HG02973 (cell line): ENCODE results near the gene ZC3H12A.
"Not testable (repeated sequence)": the region's sequence is repeated elsewhere in the genome, so short reads cannot be mapped to it uniquely, and the experiment has no call there.

Experiments
- ATAC-seq: cut with Tn5 transposase; IDR thresholded peaks from one replicate; pipeline ENCODE4 v1.9.1; 2021; ENCODE audit warnings: moderate library complexity; ENCODE audit not compliant: unreplicated experiment

The ZC3H12A gene

DNA sequence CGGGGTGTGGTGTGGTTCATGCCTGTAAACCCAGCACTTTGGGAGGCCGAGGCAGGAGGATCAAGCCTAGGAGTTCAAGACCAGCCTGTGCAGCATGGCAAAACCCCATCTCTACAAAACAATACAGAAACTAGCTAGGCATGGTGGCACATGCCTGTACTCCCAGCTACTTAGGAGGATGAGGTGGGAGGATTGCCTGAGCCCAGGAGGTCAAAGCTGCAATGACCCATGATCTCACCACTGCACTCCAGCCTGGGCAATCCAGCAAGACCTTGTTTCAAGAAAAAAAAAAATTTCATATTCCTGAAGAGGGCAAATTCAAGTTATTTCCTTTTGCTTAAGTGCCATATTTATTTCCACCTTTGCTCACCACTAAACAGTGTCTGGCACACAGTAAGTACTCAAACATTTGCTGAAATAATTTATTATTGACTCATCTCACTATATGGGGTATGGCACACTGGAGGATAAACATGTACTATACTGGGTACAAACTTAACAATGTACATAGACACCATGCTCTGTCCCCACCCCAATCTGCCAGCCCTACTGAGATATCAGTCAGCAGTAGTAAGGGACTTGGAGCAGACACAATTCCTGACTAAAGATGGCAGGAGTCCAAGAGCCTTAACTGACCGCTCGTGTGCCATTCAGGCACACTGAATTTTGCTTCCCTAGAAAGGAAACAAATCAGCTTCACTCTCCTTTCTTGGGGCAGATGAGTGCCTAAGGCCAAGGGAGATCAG is 24.7 kb downstream of the ZC3H12A start:
- no peak for ATAC-seq

DNA sequence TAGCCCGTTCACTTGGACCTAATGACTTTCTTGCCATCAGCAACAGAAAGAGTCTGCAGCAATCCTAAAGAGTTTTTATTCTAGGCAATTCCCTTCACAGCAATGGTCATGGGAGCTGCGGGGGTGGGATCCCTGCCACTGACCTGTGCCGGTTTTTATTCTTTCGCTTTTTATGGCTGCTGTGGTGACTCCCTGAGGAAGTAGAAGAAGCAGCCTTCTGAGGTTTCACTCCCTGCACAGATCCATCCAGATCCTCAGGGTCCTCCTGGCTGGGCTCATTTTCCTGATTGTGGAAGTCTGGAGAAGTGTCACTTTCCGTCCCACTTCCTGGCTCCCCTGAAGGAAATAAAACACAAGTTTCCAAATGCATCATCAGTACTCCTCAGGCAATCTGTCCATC is 27.3 kb downstream of the ZC3H12A start:
- no peak for ATAC-seq

DNA sequence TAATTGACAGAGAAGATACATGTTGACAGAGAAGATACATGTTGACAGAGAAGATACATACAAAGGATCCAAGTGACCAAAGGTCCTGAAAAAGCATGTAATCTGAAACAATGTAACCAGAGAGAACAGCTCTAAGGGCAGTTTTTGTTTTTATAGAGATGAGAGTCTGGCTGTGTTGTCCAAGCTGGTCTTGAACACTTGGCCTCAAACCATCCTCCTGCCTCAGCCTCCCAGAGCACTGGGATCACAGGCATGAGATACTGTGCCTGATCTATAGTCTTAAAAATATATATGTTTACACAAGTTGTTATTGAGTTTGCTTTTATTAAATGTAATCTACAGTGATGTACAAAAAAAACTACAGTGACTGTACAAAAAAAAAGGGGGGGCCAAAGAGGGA is 27.7 kb downstream of the ZC3H12A start:
- no peak for ATAC-seq

DNA sequence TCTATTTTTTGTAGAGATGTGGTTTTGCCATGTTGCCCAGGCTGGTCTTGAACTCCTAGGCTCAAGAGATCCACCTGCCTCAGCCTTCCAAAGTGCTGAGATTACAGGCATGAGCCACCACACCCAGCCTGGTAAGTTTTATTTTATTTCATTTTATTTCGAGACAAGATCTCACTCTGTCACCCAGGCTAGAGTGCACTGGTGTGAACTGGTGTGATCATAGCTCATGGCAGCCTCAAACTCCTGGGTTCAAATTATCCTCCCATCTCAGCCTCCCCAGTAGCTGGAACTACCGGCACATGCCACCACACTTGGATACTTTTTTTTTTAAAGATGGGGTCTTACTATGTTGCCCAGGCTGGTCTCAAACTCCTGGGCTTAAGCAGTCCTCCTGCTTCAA is 28.4 kb downstream of the ZC3H12A start:
- not testable (repeated sequence) for ATAC-seq

DNA sequence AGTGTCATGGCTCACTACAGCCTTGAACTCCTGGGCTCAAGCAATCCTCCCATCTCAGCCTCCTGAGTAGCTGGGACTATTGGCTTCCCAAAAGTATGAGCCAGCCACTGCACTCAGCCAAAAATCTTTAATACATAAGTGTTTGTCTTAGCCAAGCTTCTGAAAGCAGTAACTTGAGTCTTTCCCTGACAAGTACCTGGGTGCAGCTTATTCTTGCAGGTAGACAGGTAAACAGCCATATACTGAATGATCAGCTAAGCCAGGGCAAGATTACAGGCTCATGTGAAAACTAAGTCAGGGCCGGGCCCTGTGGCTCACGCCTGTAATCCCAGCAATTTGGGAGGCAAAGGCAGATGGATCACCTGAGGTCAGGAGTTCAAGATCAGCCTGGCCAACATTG is 32.4 kb downstream of the ZC3H12A start:
- no peak for ATAC-seq

DNA sequence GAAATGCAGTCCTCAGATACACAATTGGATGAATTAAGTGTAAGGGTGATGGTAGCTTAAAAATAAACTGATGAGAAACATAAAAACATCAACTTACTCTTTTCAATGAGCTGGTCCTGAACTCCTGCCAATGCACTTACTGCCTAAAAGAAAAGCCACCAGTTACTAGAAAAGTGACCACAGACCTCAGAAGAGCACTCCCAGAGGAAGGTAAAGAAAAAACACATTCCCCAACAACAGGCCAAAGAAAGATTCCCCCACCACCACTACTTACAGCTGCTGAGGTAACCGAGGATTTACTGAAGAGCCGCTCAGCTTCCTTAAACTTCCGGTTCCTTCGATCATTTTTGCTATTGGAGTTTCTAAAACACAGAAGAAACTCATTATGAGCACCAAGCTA is 34.8 kb downstream of the ZC3H12A start:
- ATAC-seq, result no peak

DNA sequence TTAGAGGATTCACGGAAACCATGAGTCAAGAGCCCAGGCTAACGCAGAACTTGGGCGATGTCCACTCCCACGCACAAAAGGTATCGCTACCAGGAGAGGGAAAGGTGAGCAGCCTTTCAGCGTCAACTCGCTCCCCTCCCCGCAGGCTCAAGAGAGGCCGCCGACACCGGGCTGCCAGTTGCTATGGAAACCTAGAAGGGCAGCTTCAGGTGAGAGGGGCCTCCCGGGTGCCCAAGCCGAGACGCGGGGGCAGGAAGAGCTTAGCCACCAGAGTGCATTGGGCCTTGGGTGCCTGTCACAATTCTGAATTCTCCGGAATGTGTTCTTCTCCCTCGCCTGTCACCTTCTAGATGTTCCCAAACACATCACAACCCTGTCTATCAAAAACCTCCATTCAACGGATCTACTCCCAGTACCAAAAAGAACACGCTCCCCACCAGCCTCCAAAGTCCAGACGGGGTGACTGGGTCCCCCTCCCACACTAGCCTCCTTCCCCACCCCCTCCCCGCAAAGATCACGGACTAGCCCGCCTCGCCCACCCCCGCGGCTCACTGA is 39.5 kb downstream of the ZC3H12A start:
- ATAC-seq, result no peak

DNA sequence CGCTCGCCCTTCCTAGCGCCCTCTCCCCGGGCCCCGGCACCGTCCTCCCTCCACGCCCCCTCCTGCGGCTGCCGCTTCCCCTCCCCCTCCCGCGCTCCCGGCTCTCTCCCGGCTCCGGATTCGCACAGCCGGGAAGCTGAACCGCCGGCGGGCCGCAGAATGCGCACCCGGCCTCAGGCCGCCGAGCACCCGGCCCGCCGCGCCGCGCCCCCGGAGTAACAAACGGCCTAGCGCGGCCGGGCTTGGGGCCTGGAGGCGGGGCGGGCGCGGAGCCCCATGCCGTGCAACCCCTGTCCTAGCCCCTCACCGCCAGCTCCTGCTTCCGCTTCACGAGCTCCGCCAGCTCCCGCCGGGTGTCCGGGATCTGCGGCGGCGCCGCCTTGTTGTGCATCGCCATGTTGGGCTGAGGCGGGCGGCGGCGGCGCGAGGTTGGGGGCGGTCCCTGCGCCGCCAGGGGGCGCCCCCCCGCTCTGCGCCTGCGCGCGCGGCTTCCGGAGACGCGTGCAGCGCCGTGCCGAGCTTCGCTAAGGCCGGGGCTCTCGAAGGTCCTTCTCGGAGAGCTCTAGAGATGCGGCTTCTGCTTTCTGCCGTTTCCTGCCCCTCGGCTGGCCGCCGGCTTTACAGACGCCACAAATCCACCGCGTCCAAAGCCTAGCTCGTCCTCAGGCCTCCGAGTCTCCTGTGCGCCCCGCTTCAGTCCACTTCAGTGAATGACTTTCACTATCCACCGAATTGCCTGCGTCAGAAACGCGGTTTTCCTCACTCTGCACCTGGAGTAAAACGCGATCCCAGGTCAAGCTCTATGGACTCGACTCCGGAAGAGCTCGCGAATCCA is 40.2 kb downstream of the ZC3H12A start, which contains the start of gene MEAF6:
Gene MEAF6 (minus strand): TSS at position 417 of the 835 bp plus-strand sequence. CDS start 20 bp downstream, at position 397.
- ATAC-seq, result peak; percentile 84

DNA sequence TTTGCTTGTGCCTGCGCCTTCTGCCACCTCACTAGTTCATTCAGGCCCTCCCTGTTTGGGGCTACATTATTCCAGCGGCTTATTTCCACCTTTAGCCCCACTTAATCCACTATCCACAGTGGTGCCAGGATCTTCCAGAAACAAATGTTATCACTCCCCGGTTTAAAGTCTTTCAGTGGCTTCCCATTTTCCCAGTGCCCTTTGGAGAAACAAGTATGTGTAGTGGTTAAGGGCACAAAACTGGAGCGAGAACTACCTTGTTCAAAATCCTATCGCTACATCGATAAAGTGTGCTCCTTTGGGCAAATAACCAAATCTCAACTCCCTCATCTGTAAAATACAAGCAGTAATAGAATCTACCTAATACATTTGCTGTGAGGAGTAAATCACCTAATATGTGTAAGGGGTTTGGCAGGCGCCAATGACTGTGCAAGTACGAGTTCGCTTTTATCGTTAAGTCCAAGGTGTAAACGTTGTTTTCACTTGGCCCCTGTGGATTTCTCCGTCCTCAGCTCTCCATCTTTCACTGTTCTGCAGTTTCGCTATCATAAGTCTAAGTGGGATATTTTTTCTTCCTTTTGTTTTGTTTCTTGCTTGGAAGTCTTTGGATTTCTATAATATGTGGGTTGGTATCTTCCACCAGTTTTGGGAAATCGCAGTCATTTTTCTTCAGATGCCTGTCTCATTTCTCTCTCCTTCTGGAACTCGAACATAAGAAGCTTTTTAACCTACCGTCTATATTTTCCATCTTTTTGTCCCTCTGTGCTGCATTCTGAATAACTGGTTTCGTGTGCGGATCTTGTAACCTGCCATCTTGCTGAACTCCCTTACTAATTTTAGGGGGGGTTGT is 41.0 kb downstream of the ZC3H12A start:
- ATAC-seq, result no peak

DNA sequence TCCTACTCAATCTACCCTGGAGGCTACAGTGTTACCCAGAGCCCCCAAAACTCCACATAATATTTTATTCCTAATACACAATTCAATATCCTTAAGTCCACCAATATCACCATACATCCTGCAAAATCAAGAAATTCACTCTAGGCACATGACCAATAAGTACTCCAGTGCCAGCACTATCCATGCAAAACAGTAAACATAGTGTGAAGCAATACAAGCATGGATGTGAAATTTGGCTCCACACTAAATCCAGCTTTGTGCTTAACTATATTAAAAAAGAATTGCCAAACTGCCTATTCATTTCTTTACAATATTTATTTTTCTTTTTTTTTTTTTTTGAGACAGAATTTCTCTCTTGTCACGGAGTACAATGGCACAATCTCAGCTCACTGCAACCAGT is 43.2 kb downstream of the ZC3H12A start:
- no peak for ATAC-seq

DNA sequence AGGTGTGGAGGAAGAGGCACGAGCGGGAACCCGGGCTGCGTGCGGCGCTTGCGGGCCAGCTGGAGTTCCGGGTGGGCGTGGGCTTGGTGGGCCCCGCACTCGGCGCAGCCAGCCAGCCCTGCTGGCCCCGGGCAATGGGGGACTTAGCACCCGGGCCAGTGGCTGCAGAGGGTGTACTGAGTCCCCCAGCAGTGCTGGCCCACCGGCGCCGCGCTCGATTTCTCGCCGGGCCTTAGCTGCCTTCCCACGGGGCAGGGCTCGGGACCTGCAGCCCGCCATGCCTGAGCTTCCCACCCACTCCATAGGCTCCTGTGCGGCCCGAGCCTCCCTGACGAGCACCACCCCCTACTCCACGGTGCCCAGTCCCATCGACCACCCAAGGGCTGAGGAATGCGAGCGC is 43.9 kb downstream of the ZC3H12A start:
- not testable (repeated sequence) for ATAC-seq

DNA sequence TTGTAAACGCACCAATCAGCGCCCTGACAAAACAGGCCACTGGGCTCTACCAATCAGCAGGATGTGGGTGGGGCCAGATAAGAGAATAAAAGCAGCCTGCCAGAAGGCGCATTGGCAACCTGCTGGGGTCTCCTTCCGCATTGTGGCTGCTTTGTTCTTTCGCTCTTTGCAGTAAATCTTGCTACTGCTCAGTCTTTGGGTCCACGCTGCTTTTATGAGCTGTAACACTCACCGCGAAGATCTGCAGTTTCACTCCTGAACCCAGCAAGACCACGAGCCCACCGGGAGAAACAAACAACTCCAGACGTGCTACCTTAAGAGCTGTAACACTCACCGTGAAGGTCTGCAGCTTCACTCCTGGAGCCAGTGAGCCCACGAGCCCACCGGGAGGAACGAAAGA is 44.5 kb downstream of the ZC3H12A start:
- ATAC-seq, result not testable (repeated sequence)

DNA sequence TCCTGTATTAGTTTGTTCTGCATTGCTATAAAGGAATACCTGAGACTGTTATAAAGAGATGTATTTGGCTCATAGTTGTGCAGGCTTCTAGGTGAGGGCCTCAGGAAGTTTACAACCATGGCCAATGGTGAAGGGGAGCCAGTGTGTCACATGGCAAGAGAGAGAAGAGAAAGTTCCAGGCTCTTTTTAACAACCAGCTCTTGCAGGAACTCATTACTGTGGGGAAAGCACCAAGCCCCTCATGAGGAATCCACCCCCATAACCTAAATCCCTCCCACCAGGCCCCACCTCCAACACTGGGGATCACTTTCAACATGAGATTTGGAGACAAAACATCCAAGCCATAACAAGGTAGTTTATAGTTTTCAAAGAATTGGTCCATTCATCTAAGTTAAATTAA is 45.2 kb downstream of the ZC3H12A start:
- no peak for ATAC-seq

DNA sequence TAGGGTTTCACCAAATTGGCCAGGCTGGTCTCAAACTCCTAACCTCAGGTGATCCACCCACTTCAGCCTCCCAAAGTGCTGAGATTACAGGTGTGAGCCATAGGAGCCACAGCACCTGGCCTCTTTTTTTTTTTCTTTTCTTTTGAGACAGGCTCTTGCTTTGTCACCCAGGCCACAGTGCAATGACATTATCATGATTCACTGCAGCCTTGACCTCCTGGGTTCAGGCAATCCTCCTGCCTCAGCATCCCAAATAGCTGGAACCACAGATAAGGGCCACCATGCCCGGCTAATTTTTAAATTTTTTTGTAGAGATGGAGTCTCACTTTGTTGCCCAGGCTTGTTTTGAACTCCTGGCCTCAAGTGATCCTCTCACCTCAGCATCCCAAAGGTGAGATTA is 55.5 kb downstream of the ZC3H12A start:
- ATAC-seq, result not testable (repeated sequence)

DNA sequence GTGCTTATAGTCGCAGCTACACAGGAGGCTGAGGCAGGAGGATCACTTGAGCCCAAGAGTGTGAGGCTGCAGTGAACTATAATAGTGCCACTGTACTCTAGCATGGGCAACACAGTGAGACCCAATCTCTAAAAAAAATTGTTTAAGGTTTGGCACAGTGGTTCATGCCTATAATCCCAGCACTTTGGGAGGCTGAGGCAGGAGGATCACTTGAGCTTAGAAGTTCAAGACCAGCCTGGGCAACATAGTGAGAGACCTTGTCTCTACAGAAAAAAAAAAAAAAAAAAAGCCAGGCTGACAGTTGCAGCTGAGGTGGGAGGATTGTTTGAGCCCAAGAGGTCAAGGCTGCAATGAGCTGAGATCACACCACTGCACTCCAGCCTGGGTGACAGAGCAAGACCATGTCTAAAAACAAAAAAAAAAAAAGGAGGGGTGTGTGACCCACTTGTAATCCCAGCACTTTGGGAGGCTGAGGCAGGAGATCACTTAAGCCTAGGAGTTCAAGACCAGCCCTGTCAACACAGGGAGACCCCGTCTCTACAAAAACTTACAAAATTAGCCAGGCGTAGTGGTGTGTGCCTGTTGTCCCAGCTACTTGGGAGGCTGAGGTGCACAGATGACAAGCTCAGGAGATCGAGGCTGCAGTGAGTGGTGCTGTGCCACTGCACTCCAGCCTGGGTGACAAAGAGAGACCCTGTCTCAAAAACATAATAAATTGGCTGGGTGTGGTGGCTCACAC is 58.2 kb downstream of the ZC3H12A start:
- not testable (repeated sequence) for ATAC-seq

DNA sequence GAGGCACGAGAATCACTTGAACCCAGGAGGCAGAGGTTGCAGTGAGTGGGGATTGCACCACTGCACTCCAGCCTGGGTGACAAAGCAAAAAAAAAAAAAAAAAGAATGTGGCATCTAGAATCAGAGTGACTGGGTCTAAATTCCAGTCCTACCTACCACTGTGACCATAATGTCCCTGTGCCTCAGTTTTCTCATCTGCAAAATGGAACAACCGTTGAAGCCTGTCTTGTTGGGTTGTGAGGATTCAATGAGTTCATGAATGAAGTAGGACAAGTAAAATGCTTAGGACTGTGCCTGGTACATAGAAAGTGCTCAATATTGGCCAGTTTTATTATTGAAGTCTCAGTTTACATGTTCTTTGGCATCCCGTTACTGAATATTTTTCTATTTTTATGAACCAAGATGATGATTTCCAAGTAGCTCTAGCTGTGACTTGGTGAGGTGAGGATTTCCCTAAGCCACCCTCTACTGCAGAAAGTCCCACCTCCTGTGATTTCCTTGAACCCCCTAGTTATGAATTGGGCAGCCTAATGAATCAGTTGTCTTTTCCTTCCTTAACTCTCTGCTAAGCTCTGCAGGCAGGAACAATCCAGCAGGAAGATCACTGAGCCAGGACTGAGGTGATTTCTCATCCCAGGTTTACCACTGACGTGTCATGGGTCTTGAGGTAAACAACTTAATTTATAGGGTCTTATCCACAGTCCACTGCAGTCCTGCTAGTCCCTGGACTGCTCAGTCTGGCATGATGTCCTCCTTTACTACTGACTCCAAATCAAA is 59.1 kb downstream of the ZC3H12A start:
- no peak for ATAC-seq
